ENCODE data around the gene HS6ST3. TPM values are rescaled to one million over a fixed set of nuclear protein-coding genes. Genes with fewer than 3 reads are reported as not detected.

The HS6ST3 gene
- total and polyA plus RNA-seq, 2 of the 13 experiments (the other 11 are each of a cell fraction or from before 2014, with no cell fraction given), result not detected

DNA sequence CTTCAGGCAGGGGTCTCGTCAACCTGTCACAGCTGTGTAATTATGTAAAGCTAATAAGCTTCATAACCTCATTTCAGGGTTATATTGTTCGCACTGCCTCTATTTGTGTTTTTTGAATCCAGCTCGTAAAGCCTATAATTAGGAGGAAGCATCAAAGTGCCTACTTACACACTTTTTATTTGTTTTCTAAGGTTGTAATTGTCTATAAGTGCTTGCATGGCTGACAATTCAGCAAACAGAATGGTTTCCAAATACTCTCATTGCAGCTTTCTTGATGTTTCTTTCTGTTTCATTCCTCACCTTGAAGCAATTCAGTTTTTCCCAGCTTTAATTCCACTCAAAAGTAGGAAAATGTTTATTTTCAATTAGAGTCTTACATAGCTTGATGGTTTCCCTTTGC lies 336.3 kb downstream of the HS6ST3 start (continued):
- TF ChIP-seq KDM1A (CRISPR knock-in tag; IDR thresholded peaks at IDR 0.05), result no peak
- no peak for TF ChIP-seq THRA (CRISPR knock-in tag; IDR thresholded peaks at IDR 0.05; ENCODE audit: borderline replicate concordance)
- no peak for TF ChIP-seq ZNF251 (CRISPR knock-in tag; IDR thresholded peaks at IDR 0.05)

GRCh38 chr13:96428911-96429310 lies 339.0 kb downstream of the HS6ST3 start:
- Histone ChIP-seq H3K4me2 (ENCODE audit: low read depth, low read length) (no peak overlapping the region), H2AFZ (ENCODE audit: low read length) (no peak overlapping the region), H3K4me3 (replicated peaks in 1 of 3; ENCODE audit: insufficient read depth in 1 of 3, low read depth in 2 of 3, low read length in 3 of 3) (no peak overlapping the region), H3K9me3 (ENCODE audit: low read length) (no peaks in the 10 kb centered on the region), H3K4me1 (ENCODE audit: insufficient read depth, low read length) (no peaks in the 10 kb centered on the region), H3K27ac (ENCODE audit: extremely low read length, insufficient read depth, low read length) (no peak overlapping the region), H3K36me3 (replicated peaks in 1 of 2; ENCODE audit: control insufficient read depth in 1 of 2, insufficient read depth in 2 of 2, low read length in 2 of 2) (no peaks in the 10 kb centered on the region), H3K27me3 (ENCODE audit: control insufficient read depth in 1 of 2, insufficient read depth in 2 of 2, low read length in 2 of 2) (no peaks in the 10 kb centered on the region), H4K20me1 (ENCODE audit: insufficient read depth, low read length) (no peaks in the 10 kb centered on the region), H3K9ac (ENCODE audit: insufficient read depth, low read depth, low read length) (no peak overlapping the region), H3K79me2 (ENCODE audit: insufficient read depth, low read length) (no peaks in the 10 kb centered on the region)
- in situ Hi-C loops (cut with HindIII; ENCODE audit: extremely low pct_ligation_motif_present, low pct_unique_long_range_greater_than_20kb), result no loop called here
- FAIRE-seq, result no peak
- ChIA-PET CTCF (ENCODE audit: low intra/inter-chr PET ratio, low total read pairs) (no interaction called here), POLR2A (no interaction called here)
- no peak for ATAC-seq
- WGBS (ENCODE audit: low lambda C conversion rate), result 5% methylated on average over 5 of the region's 5 CpGs
- intact Hi-C loops (cut with micrococcal nuclease; ENCODE audit: unreplicated experiment), result no loop called here
- no TSS peak for BruUV-seq (replicated peaks)
- no peak for DNase-seq (ENCODE audit: low spot score)
- TF ChIP-seq STAT5B (CRISPR knock-in tag; IDR thresholded peaks at IDR 0.05) (no peak), ZNF431 (CRISPR knock-in tag; IDR thresholded peaks at IDR 0.05; ENCODE audit: borderline replicate concordance, low read depth) (no peak), MAFF (IDR thresholded peaks at IDR 0.05; ENCODE audit: low read depth, low read length) (peak; percentile 74), ZNF567 (CRISPR knock-in tag; IDR thresholded peaks at IDR 0.05; ENCODE audit: borderline replicate concordance) (no peak), HNRNPL (IDR thresholded peaks at IDR 0.05; ENCODE audit: low read depth, low read length) (no peak), GATA4 (IDR thresholded peaks at IDR 0.05; ENCODE audit: borderline replicate concordance, low read depth) (no peak), RXRA (CRISPR knock-in tag; IDR thresholded peaks at IDR 0.05) (no peak), BHLHE40 (IDR thresholded peaks at IDR 0.05; ENCODE audit: low read length) (no peak), XBP1 (CRISPR knock-in tag; IDR thresholded peaks at IDR 0.05) (no peak), MAFK (conservative IDR thresholded peaks at IDR 0.05 in 1 of 2, IDR thresholded peaks at IDR 0.05 in 1 of 2; ENCODE audit: low read length in 2 of 2) (peak; percentile 54 to 73; a peak in 3 of 4 replicates), ZBTB44 (CRISPR knock-in tag; IDR thresholded peaks at IDR 0.05) (no peak), ZBED4 (CRISPR knock-in tag; IDR thresholded peaks at IDR 0.05; ENCODE audit: borderline replicate concordance) (no peak), TAF15 (IDR thresholded peaks at IDR 0.05; ENCODE audit: low read depth, low read length, poor library complexity, severe bottlenecking) (no peak)
- TF ChIP-seq, protein P1, sequence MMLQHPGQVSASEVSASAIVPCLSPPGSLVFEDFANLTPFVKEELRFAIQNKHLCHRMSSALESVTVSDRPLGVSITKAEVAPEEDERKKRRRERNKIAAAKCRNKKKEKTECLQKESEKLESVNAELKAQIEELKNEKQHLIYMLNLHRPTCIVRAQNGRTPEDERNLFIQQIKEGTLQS (CRISPR knock-in tag; IDR thresholded peaks at IDR 0.05), result no peak
